Testis (tissue), 2 donors: ENCODE measurements around the gene NUDT14.

Experiments
- POLR2A ChIP-seq: fragments of 450-650 bp; IDR thresholded peaks from one replicate; pipeline ENCODE4 v1.6.1; 2017; ENCODE audit warnings: antibody characterized with exemption, mild to moderate bottlenecking, moderate library complexity
- TF ChIP-seq, protein P1 (sequence below), 3 experiments: fragments of 450-650 bp in 2 of 3; fragments of 200-600 bp in 1 of 3; sonication (generic) in 1 of 3; IDR thresholded peaks; one replicate each; pipeline ENCODE4 v1.5.1; 2016 to 2019; ENCODE audit warnings: antibody characterized with exemption in 3 of 3, mild to moderate bottlenecking in 2 of 3, moderate library complexity in 1 of 3

DNA sequence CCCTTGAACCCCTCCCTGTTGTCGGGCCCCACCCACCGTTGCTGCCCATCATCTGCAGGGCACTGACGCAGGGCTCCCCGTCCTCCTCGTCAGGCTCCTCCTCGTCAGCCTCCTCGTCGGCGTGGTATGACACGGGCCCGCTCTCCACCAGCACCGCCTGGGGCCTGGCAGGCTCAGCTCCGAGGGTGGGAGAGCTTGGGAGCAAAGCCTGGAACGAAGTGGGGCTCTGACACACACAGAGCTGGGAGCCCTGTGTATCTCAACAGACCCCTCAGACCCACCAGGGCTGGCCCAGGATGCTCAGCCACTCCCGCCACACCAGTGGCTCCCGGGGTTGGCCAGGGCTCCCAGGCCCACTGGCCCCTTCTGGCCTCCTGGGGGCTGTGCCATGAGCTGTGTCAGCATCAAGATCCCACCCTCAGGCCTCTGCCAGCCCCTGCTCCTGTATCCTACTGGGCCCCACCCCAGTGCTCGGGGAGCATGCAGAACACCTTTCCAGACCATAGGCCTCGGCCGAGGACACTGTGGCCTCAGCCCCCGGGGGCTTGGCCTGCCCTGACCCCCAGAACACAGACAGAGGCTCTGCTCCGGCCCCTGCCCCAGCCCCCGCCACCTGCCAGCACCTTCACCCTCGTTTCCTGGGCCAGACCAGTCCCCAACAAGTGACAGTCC lies 30.1 kb upstream of the NUDT14 start:
- TF ChIP-seq, protein P1, sequence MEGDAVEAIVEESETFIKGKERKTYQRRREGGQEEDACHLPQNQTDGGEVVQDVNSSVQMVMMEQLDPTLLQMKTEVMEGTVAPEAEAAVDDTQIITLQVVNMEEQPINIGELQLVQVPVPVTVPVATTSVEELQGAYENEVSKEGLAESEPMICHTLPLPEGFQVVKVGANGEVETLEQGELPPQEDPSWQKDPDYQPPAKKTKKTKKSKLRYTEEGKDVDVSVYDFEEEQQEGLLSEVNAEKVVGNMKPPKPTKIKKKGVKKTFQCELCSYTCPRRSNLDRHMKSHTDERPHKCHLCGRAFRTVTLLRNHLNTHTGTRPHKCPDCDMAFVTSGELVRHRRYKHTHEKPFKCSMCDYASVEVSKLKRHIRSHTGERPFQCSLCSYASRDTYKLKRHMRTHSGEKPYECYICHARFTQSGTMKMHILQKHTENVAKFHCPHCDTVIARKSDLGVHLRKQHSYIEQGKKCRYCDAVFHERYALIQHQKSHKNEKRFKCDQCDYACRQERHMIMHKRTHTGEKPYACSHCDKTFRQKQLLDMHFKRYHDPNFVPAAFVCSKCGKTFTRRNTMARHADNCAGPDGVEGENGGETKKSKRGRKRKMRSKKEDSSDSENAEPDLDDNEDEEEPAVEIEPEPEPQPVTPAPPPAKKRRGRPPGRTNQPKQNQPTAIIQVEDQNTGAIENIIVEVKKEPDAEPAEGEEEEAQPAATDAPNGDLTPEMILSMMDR (IDR thresholded peaks at IDR 0.05) = no peak
- no peak for TF ChIP-seq POLR2A
